RWPE1 (cell line): ENCODE results near the gene DCANP1.

Experiments
- CTCF ChIA-PET: fragments of 350-600 bp; sonication (Branson Sonifier 250); formaldehyde crosslinking; extraction: SDS; loops from one replicate; lab custom pipeline; 2021; lab: Yijun Ruan, JAX
- POLR2A ChIA-PET: fragments of 400-600 bp; formaldehyde crosslinking; extraction: SDS; loops from one replicate; lab custom pipeline; 2020; ENCODE audit warnings: antibody characterized with exemption; ENCODE audit not compliant: low non-redundant PET; lab: Yijun Ruan, JAX
- DNase-seq: peaks from one replicate; pipeline ENCODE4 v3.0.0; 2012; ENCODE audit warnings: low spot score
- H3K27ac ChIP-seq: fragments of 450-650 bp; 2 replicates; pipeline ENCODE4 v1.5.1; 2017
- CTCF ChIP-seq: fragments of 450-650 bp; conservative IDR thresholded peaks from 2 replicates; pipeline ENCODE4 v1.5.1; 2017; ENCODE audit warnings: low read depth, mild to moderate bottlenecking

DCANP1 gene

GRCh38 chr5:135444360-135444759, 2.8 kb downstream of the DCANP1 start:
- TF ChIP-seq CTCF: no peak
- CTCF ChIA-PET: interaction anchor here (0.5 kb wide), 1 partner anchor 1454 kb away, joined by 5 read pairs; no protein-coding TSS in a partner anchor
- no peak for DNase-seq
- H3K27ac ChIP-seq: no peak overlapping the region
- POLR2A ChIA-PET: no interaction called here

GRCh38 chr5:135443161-135443960, 3.8 kb downstream of the DCANP1 start:
- CTCF ChIA-PET: interaction anchor here (0.6 kb wide), 1 partner anchor 592 kb away, joined by 4 read pairs; no protein-coding TSS in a partner anchor
- no peak for DNase-seq
- POLR2A ChIA-PET: no interaction called here
- H3K27ac ChIP-seq: no peak overlapping the region
- no peak for TF ChIP-seq CTCF

- ChIA-PET POLR2A (no interaction called here), CTCF (no interaction called here)
- no peak for DNase-seq
- no peak overlapping the region for H3K27ac ChIP-seq
- no peak for TF ChIP-seq CTCF
These were observed 4.6 kb downstream of the DCANP1 start for GRCh38 chr5:135442431-135443160.

GRCh38 chr5:135441919-135442318, 5.2 kb downstream of the DCANP1 start:
- no peak for DNase-seq
- ChIA-PET POLR2A (no interaction called here), CTCF (no interaction called here)
- no peak overlapping the region for H3K27ac ChIP-seq
- TF ChIP-seq CTCF: no peak

GRCh38 chr5:135441350-135441831, 5.8 kb downstream of the DCANP1 start:
- no peak for DNase-seq
- ChIA-PET POLR2A (no interaction called here), CTCF (no interaction called here)
- no peak for TF ChIP-seq CTCF
- H3K27ac ChIP-seq: no peak overlapping the region

GRCh38 chr5:135440916-135441315, 6.2 kb downstream of the DCANP1 start:
- POLR2A ChIA-PET: no interaction called here
- TF ChIP-seq CTCF: no peak
- no peak overlapping the region for H3K27ac ChIP-seq
- DNase-seq: no peak
- CTCF ChIA-PET: interaction anchor here (1.4 kb wide), 1 partner anchor 111 kb away, joined by 4 read pairs; no protein-coding TSS in a partner anchor
